Heart right ventricle (tissue), 16 donors: ENCODE data around the gene CDH23. TPM values are rescaled to one million over a fixed set of nuclear protein-coding genes. Genes with fewer than 3 reads are reported as not detected.
A peak's percentile ranks its signal among the peaks of the same experiment; 100 is the strongest.

Experiments used
- ATAC-seq, 8 donors: fragments of 200-7000 bp; cut with Tn5 transposase; one replicate each; pipeline ENCODE4 v1.9.1; 2020; ENCODE audit warnings: mild to moderate bottlenecking in 8 of 8, moderate library complexity in 8 of 8, moderate number of reproducible peaks in 1 of 8
- DNase-seq, 2 donors: peaks; one replicate each; pipeline ENCODE4 v3.0.0-alpha.2; 2020
- H3K27ac ChIP-seq, 10 donors: fragments of 200-600 bp; sonication (generic) in 2 of 10; one replicate each; pipeline versions ENCODE4 v1.5.0 to v1.8.0; 2020 to 2022; ENCODE audit warnings: mild to moderate bottlenecking in 3 of 10
- H3K27me3 ChIP-seq, 7 donors: fragments of 200-600 bp; one replicate each; pipeline ENCODE4 v1.8.0; 2021 to 2022; ENCODE audit warnings: mild to moderate bottlenecking in 2 of 7
- H3K36me3 ChIP-seq, 9 donors: fragments of 200-600 bp; sonication (generic) in 1 of 9; one replicate each; pipeline versions ENCODE4 v1.5.0 to v1.8.0; 2020 to 2022; ENCODE audit warnings: mild to moderate bottlenecking in 2 of 9
- H3K4me1 ChIP-seq, 9 donors: fragments of 200-600 bp; sonication (generic) in 1 of 9; one replicate each; pipeline versions ENCODE4 v1.5.0 to v1.8.0; 2020 to 2022; ENCODE audit warnings: mild to moderate bottlenecking in 4 of 9
- H3K4me3 ChIP-seq, 10 donors: fragments of 200-600 bp; sonication (generic) in 2 of 10; one replicate each; pipeline versions ENCODE4 v1.5.0 to v1.8.0; 2020 to 2022; ENCODE audit warnings: mild to moderate bottlenecking in 7 of 10, moderate library complexity in 2 of 10
- H3K9me3 ChIP-seq, 11 donors: fragments of 200-600 bp in 10 of 11; sonication (generic) in 2 of 11; one replicate each; pipeline versions ENCODE4 v1.5.0 to v1.8.0; 2013 to 2022; ENCODE audit warnings: mild to moderate bottlenecking in 2 of 11, control low read depth in 1 of 11, moderate library complexity in 1 of 11
- CTCF ChIP-seq, 9 donors: fragments of 200-600 bp; sonication (generic) in 2 of 9; IDR thresholded peaks; one replicate each; pipeline versions ENCODE4 v1.5.0 to v1.8.0; 2021 to 2022; ENCODE audit warnings: antibody characterized with exemption in 9 of 9, mild to moderate bottlenecking in 5 of 9, moderate library complexity in 1 of 9
- WGBS, 2 donors: extraction: QIAGEN DNeasy Blood & Tissue Kit; methylation state at CpG; one replicate each; pipeline ENCODE4 v1.1.7; 2013; ENCODE audit warnings: inconsistent platforms in 1 of 2; 5-methylcytosine and 5-hydroxymethylcytosine counted together
- intact Hi-C, 10 donors: fragments of 100-400 bp; cut with DNase I; formaldehyde crosslinking; loops; one replicate each; pipeline versions ENCODE4 v1.11.1 to v1.14.2; 2022
- polyA plus RNA-seq, 2 donors: library from polyadenylated mRNA; stranded (reverse); fragments of 200-250 nt; gene quantifications; one replicate each; pipeline ENCODE4 v1.2.3, GENCODE V29; 2013
- total RNA-seq, 10 donors: library from RNA; stranded (reverse); fragmentation: NEBNext Ultra II Directional in 3 of 10; extraction: Animal tissue kit (Norgen Biotek cat#: 25700) in 3 of 10; gene quantifications; one replicate each; pipeline versions ENCODE4 v1.2.1 to v1.2.4, GENCODE V29; 2021 to 2023
- donor health status: Arrhythmogenic right ventricular cardiomyopathy.
- donor health status: ischemic (EF 13 %, LVEDD 7.1; RV severe dilation, severe dysfunction).
- donor health status: healthy with polysubstance abuse.
- donor health status: DM: no; HTN: yes; CAD: no.
- donor health status: DM: no; HTN: no; CAD: no.
- donor health status: ischemic (EF 25% LVEDD 6.9; RV normal size, moderate dysfunction).
- donor health status: ischemic (EF 25% LVEDD 5.7; RV mildly dilated, moderate dysfunction).
- donor health status: healthy.
- donor health status: DM: yes; HTN: yes; CAD: no.
- donor health status: Ischemic cardiomyopathy.
- donor health status: ischemic (EF 35%, LVEDD 5.7; RV mildly dilated, moderate dysfunction).
- donor health status: nonischemic (EF 11% LVEDD 7.7; RV severe dilation, severe dysfunction).
- donor health status: DM: yes; HTN: yes; CAD: no.
- donor health status: PGD.
- donor health status: ischemic (EF 29% LVEDD 5.4; RV normal size, mild dysfunction).
- donor health status: nonischemic (EF 23%, LVEDD 6.1; RV moderate dilation, normal function).

The CDH23 gene
- total and polyA plus RNA-seq, 12 donors, result 1.1 to 7.7 (median 4.6) TPM

GRCh38 chr10:71719042-71719441 is 322.3 kb downstream of the CDH23 start:
- Histone ChIP-seq H3K27me3 (no peaks in the 10 kb centered on the region), H3K4me1 (peaks cover 17 to 58% (median 40%) of the 10 kb centered on the region in 9 donors), H3K9me3 (no peaks in the 10 kb centered on the region), H3K4me3 (no peak overlapping the region), H3K36me3 (no peaks in the 10 kb centered on the region), H3K27ac (peak overlapping the region in 8 of 10 donors; percentile 38 to 62 (median 53))
- peak; percentile 56 to 58 for DNase-seq
- intact Hi-C loops, result loop anchor here in 2 of 10 donors (10.0 kb wide), 2 partner anchors 56 to 176 kb away; partner anchors contain the start of gene VSIR (in 1 of the 2)
- WGBS, 2 donors, result 49 to 66% methylated on average over 7 of the region's 7 CpGs
- TF ChIP-seq CTCF (IDR thresholded peaks at IDR 0.05), result no peak
- peak; percentile 25 to 71 (median 46) for ATAC-seq

GRCh38 chr10:71719464-71720201 is 322.9 kb downstream of the CDH23 start, which contains the start of gene C10orf105:
TSS of gene C10orf105 (minus strand) at chr10:71719778. CDS start at chr10:71716337, 3,441 bp downstream.
- Histone ChIP-seq H3K27me3 (no peaks in the 10 kb centered on the region), H3K9me3 (no peaks in the 10 kb centered on the region), H3K4me1 (peaks cover 12 to 52% (median 34%) of the 10 kb centered on the region in 9 donors), H3K27ac (peak within 1 kb of the TSS in 9 of 10 donors; percentile 23 to 62 (median 52)), H3K4me3 (no peak within 1 kb of the TSS), H3K36me3 (no peaks in the 10 kb centered on the region)
- DNase-seq (no peak), ATAC-seq (peak in 6 of 8 donors; percentile 3 to 17 (median 8))
- WGBS, 2 donors, result 92 to 93% methylated on average over 14 of the region's 14 CpGs
- intact Hi-C loops, result loop anchor here in 2 of 10 donors (10.0 kb wide), 2 partner anchors 55 to 175 kb away; partner anchors contain the start of gene VSIR (in 1 of the 2)
- TF ChIP-seq CTCF (IDR thresholded peaks at IDR 0.05), result no peak

- Histone ChIP-seq H3K27ac (no peak overlapping the region), H3K36me3 (no peaks in the 10 kb centered on the region), H3K4me1 (peaks cover 7 to 46% (median 30%) of the 10 kb centered on the region in 9 donors), H3K4me3 (no peak overlapping the region), H3K9me3 (no peaks in the 10 kb centered on the region), H3K27me3 (no peaks in the 10 kb centered on the region)
- ATAC-seq (no peak), DNase-seq (no peak)
- no peak for TF ChIP-seq CTCF (IDR thresholded peaks at IDR 0.05)
- WGBS, 2 donors, result 85 to 87% methylated on average over 4 of the region's 4 CpGs
- intact Hi-C loops, result no loop called here
Measured at GRCh38 chr10:71720288-71720687, 323.6 kb downstream of the CDH23 start.

GRCh38 chr10:71721313-71721712 is 324.6 kb downstream of the CDH23 start:
- Histone ChIP-seq H3K4me3 (no peak overlapping the region), H3K36me3 (no peaks in the 10 kb centered on the region), H3K4me1 (peaks cover 7 to 47% (median 30%) of the 10 kb centered on the region in 9 donors), H3K9me3 (no peaks in the 10 kb centered on the region), H3K27me3 (no peaks in the 10 kb centered on the region), H3K27ac (no peak overlapping the region)
- ATAC-seq (no peak), DNase-seq (no peak)
- WGBS, 2 donors, result 97 to 98% methylated on average over 6 of the region's 6 CpGs
- no peak for TF ChIP-seq CTCF (IDR thresholded peaks at IDR 0.05)
- intact Hi-C loops, result no loop called here
